SKM-1 (cell line): ENCODE data around the gene DIS3.
"Not testable (repeated sequence)": the region's sequence is repeated elsewhere in the genome, so short reads cannot be mapped to it uniquely, and the experiment has no call there.

Experiments
- DNase-seq: peaks from one replicate; lab custom pipeline; 2025; ENCODE audit not compliant: unreplicated experiment; lab: John Stamatoyannopoulos, UW

DIS3 gene

GRCh38 chr13:72745260-72745659 lies 36.4 kb downstream of the DIS3 start:
- DNase-seq, result no peak

DNA sequence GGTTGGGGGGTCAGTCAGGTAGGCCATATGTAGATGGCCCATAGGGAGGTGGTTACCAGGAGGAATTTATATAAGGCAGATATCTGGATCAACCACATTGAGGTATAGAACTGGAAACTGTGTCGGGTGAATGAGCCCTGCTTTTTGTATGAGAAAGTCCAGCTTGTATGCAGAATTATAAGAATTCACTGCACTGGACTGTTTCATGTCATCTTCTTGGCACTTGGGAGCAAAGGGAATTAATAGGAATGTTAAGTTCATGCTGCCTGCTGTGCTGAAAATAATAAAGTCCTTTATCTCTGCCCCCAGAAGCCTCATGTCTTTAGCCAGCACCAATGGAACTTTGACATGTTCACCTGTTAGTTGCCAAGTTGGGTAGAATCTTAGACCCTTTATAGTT lies 41.7 kb downstream of the DIS3 start:
- no peak for DNase-seq

- no peak for DNase-seq
These were observed 44.7 kb downstream of the DIS3 start for GRCh38 chr13:72737033-72737432.

GRCh38 chr13:72728290-72728605 lies 53.5 kb downstream of the DIS3 start:
- DNase-seq, result no peak

DNA sequence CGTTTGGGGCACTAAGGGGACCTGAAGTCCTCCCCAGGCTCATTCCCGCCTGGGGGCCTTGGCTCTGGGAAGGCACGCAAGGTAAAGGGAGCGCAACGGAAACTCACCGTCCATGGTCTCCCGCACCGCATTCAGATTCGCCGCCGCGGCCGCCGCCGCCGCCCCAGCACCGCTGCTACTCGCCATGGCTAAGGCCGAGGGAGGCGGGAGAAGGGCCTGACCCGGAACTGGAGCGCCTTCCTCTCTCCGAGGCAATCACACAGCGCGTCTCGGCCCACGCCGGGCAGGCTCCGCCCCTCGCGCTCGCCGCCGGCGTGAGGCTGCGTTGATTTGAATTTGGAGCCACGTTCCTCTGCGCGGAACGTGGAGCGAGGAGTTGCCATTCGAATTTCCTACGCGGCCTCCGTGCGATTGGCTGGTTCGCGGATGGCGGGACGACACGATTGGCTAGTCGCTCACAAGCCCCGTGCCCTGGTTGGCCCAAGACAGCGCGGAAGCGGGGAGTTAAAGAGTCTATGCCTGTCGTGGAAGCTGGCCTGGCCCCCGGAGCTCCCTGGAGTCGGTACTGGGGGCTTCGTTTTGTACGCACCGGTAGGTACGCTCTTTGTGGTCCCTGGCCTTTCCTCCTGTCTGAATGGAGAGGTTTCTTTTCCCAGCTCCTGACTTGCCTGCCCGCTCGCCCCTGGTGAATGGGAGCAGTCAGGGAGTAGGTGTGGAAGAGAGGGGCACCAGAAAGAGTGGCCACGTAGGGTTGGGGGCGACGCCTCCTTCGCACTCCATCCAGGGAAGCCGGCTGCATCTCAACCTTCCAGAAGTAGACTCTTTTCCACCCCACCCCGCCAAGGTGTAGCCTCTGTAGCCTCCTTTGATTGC lies 54.0 kb downstream of the DIS3 start, which contains the start of the genes BORA and MZT1:
TSS of gene BORA (plus strand) at position 507 of the 873 bp plus-strand sequence. CDS start 1,018 bp downstream, outside the sequence.
TSS of gene MZT1 (minus strand) at position 213 of the 873 bp plus-strand sequence. CDS start at position 186, 27 bp downstream.
- DNase-seq, result peak; percentile 85

DNA sequence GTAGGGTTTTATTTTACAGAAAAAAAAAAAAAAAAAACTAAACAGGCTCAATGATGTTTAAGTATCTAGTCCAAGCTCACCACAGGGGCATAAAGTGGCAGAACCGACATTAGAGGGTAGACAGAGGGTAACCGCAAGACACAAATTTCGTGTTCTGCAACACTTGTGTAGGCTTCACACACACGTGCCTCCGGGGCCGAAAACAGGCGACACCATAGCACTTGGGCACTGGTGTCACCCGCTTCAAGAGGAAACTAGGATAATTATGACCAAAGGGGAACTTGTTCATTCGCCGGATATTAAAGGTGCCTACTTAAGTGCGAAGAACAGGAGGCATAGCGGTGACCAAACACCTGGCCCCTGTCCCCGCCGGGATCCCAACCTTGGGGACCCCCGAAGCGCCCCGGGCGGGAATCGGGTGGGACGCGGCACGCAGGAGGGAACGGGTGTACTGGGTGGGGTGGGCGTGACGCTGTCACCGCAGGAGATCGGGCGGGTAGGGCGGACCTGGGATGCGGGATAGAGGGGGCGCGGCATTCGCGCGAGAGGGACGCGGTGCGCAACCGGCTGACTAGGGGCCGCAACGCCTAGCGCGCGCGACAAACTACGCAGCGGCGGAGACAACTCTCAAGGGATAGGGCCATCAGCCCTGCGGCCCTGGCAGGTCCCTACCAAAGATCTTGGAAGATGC lies 54.8 kb downstream of the DIS3 start:
- peak; percentile 27 for DNase-seq

GRCh38 chr13:72726185-72726584 lies 55.5 kb downstream of the DIS3 start:
- DNase-seq, result not testable (repeated sequence)

DNA sequence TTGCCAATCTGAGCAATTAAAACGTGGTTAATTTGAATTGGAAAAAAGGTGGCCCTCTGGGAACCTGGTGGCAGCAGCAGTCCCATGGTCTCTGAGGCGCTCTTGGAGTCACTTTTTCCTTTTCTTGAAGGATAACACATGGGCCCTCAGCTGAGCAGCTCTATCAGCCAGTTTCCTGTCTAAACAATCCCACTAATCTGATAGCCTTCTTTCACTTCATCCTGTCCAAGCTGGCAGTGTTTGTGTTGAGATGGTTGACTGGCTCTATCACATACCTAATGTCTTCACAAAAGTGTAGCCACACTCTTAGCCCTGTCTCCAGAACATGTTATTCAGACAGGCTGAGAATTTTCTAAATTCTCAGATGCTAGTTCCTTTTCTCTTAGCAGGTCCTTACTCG lies 64.9 kb downstream of the DIS3 start:
- no peak for DNase-seq
